Nephron (organoid): ENCODE measurements around the gene FOXD2.
A peak's percentile ranks its signal among the peaks of the same experiment; 100 is the strongest.

Experiments
- H3K27ac Mint-ChIP-seq, 3 experiments: 2 replicates each; pipeline ENCODE4 v1.8.0; 2020; ENCODE audit warnings: mixed read lengths in 3 of 3, mild to moderate bottlenecking in 2 of 3, moderate library complexity in 1 of 3
- H3K27me3 Mint-ChIP-seq: 2 replicates; pipeline ENCODE4 v1.8.0; 2021; ENCODE audit warnings: low read depth, mild to moderate bottlenecking, moderate library complexity, mixed read lengths
- H3K36me3 Mint-ChIP-seq: 2 replicates; pipeline ENCODE4 v1.8.0; 2020; ENCODE audit warnings: low read depth, mixed read lengths
- H3K4me1 Mint-ChIP-seq: 2 replicates; pipeline ENCODE4 v1.8.0; 2020; ENCODE audit warnings: mixed read lengths
- H3K4me3 Mint-ChIP-seq, 3 experiments: 2 replicates each; pipeline ENCODE4 v1.8.0; 2020; ENCODE audit warnings: mild to moderate bottlenecking in 3 of 3, mixed read lengths in 3 of 3, moderate library complexity in 2 of 3
- H3K9me3 Mint-ChIP-seq: 2 replicates; pipeline ENCODE4 v1.8.0; 2020; ENCODE audit warnings: mixed read lengths
- TF ChIP-seq, protein P1 (sequence below), 3 experiments: fragments of 200-600 bp; sonication (generic); IDR thresholded peaks; one replicate each; pipeline ENCODE4 v1.5.0; 2021; ENCODE audit warnings: antibody characterized with exemption in 3 of 3; ENCODE audit not compliant: unreplicated experiment in 3 of 3

The FOXD2 gene

GRCh38 chr1:47443530-47444296 is 5.9 kb downstream of the FOXD2 start:
- Mint-ChIP-seq H3K27ac (no peak overlapping the region), H3K4me3 (no peak overlapping the region), H3K9me3 (no peaks in the 10 kb centered on the region), H3K36me3 (peaks cover 12% of the 10 kb centered on the region), H3K4me1 (peaks cover 18% of the 10 kb centered on the region), H3K27me3 (no peaks in the 10 kb centered on the region)
- TF ChIP-seq, protein P1, sequence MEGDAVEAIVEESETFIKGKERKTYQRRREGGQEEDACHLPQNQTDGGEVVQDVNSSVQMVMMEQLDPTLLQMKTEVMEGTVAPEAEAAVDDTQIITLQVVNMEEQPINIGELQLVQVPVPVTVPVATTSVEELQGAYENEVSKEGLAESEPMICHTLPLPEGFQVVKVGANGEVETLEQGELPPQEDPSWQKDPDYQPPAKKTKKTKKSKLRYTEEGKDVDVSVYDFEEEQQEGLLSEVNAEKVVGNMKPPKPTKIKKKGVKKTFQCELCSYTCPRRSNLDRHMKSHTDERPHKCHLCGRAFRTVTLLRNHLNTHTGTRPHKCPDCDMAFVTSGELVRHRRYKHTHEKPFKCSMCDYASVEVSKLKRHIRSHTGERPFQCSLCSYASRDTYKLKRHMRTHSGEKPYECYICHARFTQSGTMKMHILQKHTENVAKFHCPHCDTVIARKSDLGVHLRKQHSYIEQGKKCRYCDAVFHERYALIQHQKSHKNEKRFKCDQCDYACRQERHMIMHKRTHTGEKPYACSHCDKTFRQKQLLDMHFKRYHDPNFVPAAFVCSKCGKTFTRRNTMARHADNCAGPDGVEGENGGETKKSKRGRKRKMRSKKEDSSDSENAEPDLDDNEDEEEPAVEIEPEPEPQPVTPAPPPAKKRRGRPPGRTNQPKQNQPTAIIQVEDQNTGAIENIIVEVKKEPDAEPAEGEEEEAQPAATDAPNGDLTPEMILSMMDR (IDR thresholded peaks at IDR 0.05; ENCODE audit: unreplicated experiment in 3 of 3) = no peak

DNA sequence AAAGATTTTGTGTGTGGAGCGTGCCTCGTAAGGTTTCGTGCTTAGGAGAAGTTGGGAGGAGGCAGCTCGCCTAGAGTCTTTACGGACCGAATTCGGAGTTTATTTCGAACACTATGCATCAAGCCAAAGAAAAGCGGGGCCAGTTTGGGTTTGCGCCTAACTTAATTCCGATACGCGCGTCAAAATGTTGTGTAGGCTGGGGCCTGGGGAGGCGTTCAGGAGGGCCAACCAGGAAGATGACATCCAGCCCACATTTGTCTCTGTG is 6.4 kb downstream of the FOXD2 start:
- H3K4me1 Mint-ChIP-seq = peaks cover 23% of the 10 kb centered on the region
- H3K9me3 Mint-ChIP-seq = no peaks in the 10 kb centered on the region
- peaks cover 12% of the 10 kb centered on the region for H3K36me3 Mint-ChIP-seq
- TF ChIP-seq, protein P1 (IDR thresholded peaks at IDR 0.05; ENCODE audit: unreplicated experiment in 3 of 3) = no peak
- H3K27ac Mint-ChIP-seq = no peak overlapping the region
- no peaks in the 10 kb centered on the region for H3K27me3 Mint-ChIP-seq
- no peak overlapping the region for H3K4me3 Mint-ChIP-seq

DNA sequence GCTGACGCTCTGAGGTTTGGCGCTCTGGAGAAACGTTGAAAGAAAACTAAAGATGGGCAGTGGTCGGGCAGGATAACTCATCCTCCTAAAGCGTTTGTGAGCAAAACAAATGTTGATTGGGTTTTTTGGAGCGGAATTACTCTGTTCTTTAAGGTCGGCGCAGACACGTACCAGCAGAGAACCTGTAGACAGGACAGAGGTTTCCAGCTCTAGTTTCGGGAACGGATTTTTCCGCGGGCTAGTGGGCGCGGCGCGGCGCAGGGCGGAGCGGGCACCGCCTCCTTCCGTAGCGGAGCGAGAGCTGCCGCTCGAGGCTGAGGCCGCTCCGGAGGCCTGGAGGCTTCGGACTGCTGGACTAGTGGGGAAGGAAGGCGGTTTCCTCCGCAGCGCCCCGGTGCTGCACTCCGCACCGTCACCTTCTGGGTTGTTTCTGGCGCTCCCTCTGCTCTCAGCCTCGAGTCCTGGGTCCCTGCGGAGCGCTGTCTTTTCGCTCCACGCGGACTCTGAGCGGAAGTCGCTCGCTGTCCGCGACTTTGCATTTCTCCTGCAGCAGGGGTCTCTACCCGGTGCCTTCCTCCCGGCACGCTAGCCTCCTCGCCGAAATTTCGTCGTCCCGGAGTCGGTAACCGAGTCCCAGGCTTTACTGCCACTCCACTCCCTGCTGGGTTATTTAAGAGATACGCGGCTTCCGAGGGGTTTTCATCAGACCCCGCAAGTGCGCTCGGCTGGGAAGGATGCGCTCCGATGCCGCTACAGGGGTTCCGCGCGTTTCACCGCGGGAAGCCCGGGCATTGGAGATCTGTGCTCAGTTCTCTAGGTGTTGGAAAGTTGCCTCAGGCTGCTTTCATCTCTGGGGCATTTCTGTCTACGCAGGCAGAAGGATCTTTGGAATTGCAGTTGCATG is 7.0 kb downstream of the FOXD2 start:
- Mint-ChIP-seq H3K9me3 (no peaks in the 10 kb centered on the region), H3K4me3 (no peak overlapping the region), H3K36me3 (peaks cover 12% of the 10 kb centered on the region), H3K4me1 (peaks cover 24% of the 10 kb centered on the region), H3K27ac (peak overlapping the region in 2 of 3 experiments; percentile 67 to 87), H3K27me3 (no peaks in the 10 kb centered on the region)
- TF ChIP-seq, protein P1 (IDR thresholded peaks at IDR 0.05; ENCODE audit: unreplicated experiment in 3 of 3) = no peak

GRCh38 chr1:47445823-47446550 is 8.1 kb downstream of the FOXD2 start:
- H3K9me3 Mint-ChIP-seq = no peaks in the 10 kb centered on the region
- H3K36me3 Mint-ChIP-seq = peaks cover 12% of the 10 kb centered on the region
- H3K4me1 Mint-ChIP-seq = peaks cover 27% of the 10 kb centered on the region
- TF ChIP-seq, protein P1 (IDR thresholded peaks at IDR 0.05; ENCODE audit: unreplicated experiment in 3 of 3) = no peak
- no peaks in the 10 kb centered on the region for H3K27me3 Mint-ChIP-seq
- peak overlapping the region; percentile 51 to 76 (median 57) for H3K4me3 Mint-ChIP-seq
- peak overlapping the region in 1 of 3 experiments; percentile 6 for H3K27ac Mint-ChIP-seq

DNA sequence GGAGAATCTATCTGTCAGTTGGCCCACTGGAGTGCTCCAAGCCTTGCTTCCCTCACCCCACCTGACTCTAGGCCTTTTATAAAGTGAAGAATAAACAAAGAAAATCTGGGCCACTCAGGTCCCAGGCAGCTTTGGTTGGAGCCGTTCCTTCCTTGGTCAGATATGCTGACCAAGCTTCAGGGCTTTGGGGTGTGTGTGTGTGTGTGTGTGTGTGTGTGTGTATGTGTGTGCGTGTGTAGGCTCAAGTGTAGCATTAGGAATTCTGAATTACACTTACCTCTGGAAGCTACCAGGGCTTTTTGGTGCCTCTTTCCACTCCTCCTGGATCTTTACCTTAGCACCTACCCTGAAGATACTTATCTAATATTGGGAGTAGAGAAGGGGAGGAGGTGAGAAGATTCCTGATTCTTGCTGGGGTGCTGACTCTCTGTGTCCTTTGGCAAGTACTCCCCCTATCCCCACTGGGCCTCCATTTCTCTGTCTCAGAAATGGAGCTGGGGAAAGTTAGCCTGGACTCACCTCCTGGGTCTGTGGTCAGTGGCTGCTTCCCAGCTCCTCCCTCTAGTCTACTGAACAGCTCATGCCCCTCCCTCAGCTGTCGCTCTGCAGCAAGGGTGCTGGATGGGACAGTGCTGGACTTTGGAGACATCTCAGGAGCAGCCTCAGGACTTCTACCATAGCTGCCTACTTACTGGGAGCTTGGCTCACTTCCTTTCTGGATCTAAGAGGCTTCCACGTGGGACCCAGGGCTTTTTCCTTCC is 10.8 kb downstream of the FOXD2 start:
- Mint-ChIP-seq H3K9me3 (no peaks in the 10 kb centered on the region), H3K27ac (peak overlapping the region in 1 of 3 experiments; percentile 45), H3K36me3 (peaks cover 12% of the 10 kb centered on the region), H3K27me3 (no peaks in the 10 kb centered on the region), H3K4me3 (no peak overlapping the region), H3K4me1 (peaks cover 20% of the 10 kb centered on the region)
- TF ChIP-seq, protein P1 (IDR thresholded peaks at IDR 0.05; ENCODE audit: unreplicated experiment in 3 of 3) = no peak
